Activated naive CD8-positive, alpha-beta T cell treated with anti-CD3 and anti-CD28 coated beads for 36 hours (primary cell): ENCODE data around the gene SEH1L. TPM values are rescaled to one million over a fixed set of nuclear protein-coding genes. Genes with fewer than 3 reads are reported as not detected.
A peak's percentile ranks its signal among the peaks of the same experiment; 100 is the strongest.
"Not testable (repeated sequence)": the region's sequence is repeated elsewhere in the genome, so short reads cannot be mapped to it uniquely, and the experiment has no call there.

Experiments used
- DNase-seq: peaks from one replicate; pipeline ENCODE4 v3.0.0; 2021
- H3K27ac Mint-ChIP-seq: one replicate; pipeline ENCODE4 v1.8.0; 2022; ENCODE audit warnings: mild to moderate bottlenecking, moderate library complexity, mixed read lengths
- H3K27me3 Mint-ChIP-seq: one replicate; pipeline ENCODE4 v1.8.0; 2022; ENCODE audit warnings: mild to moderate bottlenecking, mixed read lengths
- H3K36me3 Mint-ChIP-seq: one replicate; pipeline ENCODE4 v1.8.0; 2021; ENCODE audit warnings: mild to moderate bottlenecking, mixed read lengths
- H3K4me1 Mint-ChIP-seq: one replicate; pipeline ENCODE4 v1.8.0; 2021; ENCODE audit warnings: mixed read lengths
- H3K4me3 Mint-ChIP-seq: one replicate; pipeline ENCODE4 v1.8.0; 2022; ENCODE audit warnings: mild to moderate bottlenecking, moderate library complexity, mixed read lengths
- H3K9me3 Mint-ChIP-seq: one replicate; pipeline ENCODE4 v1.8.0; 2022; ENCODE audit warnings: mixed read lengths
- total RNA-seq, 2 experiments: library from RNA; stranded (reverse); gene quantifications; one replicate each; pipeline ENCODE4 v1.2.3, GENCODE V29; 2021

The SEH1L gene
- 100 to 1,000 TPM; 146 to 155 TPM for total RNA-seq

GRCh38 chr18:12947285-12948049 is at the start of gene SEH1L:
SEH1L (plus strand) TSS chr18:12948011; CDS start chr18:12948122, 111 bp downstream.
- Mint-ChIP-seq H3K27ac (peak within 1 kb of the TSS; percentile 98), H3K27me3 (peaks cover 3% of the 10 kb centered on the region), H3K4me1 (peaks cover 31% of the 10 kb centered on the region), H3K4me3 (peak within 1 kb of the TSS; percentile 96), H3K9me3 (peaks cover 4% of the 10 kb centered on the region), H3K36me3 (peaks cover 37% of the 10 kb centered on the region)
- DNase-seq: peak; percentile 97

DNA sequence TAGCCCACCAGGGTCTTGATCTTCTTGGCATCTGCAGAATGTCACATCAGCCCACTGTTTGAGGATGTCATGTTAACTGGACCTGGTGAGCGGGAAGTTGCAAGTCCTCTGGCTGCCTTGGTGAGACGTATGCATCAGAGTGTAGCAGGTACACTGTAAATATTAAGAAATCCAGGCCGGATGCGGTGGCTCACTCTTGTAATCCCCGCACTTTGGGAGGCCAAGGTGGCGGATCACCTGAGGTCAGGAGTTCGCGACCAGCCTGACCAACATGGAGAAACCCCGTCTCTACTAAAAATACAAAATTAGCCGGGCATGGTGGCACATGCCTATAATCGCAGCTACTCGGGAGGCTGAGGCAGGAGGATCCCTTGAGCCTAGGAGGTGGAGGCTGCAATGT is 46.6 kb upstream of the SEH1L start:
- H3K9me3 Mint-ChIP-seq, H3K4me1 Mint-ChIP-seq, H3K27ac Mint-ChIP-seq: not testable (repeated sequence)

DNA sequence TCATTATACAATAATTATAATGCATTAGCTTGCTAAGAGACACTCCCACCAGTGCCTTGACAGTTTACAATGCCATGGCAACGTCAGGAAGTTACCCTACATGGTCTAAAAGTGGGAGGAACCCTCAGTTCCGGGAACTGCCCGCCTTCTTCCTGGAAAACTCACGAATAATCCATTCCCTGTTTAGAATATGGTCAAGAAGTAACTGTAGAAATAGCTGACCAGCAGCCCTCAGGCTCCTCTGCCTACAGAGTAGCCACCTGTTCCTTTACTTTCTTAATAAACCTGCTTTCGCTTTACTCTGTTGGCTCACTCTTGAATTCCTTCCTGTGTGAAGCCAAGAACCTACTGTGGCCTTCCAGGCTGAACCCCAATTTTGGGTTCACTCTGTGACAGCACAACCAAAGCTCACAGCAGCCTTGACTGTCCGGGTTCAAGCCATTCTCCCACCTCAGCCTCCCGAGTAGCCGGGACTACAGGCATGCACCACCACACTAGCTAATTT is 43.7 kb upstream of the SEH1L start:
- no peaks in the 10 kb centered on the region for H3K36me3 Mint-ChIP-seq
- H3K4me3 Mint-ChIP-seq: no peak overlapping the region
- no peaks in the 10 kb centered on the region for H3K9me3 Mint-ChIP-seq
- DNase-seq: peak; percentile 43
- no peaks in the 10 kb centered on the region for H3K27me3 Mint-ChIP-seq
- peaks cover 4% of the 10 kb centered on the region for H3K4me1 Mint-ChIP-seq
- peak overlapping the region; percentile 71 for H3K27ac Mint-ChIP-seq

More for the DNA sequence above, 46.6 kb upstream of the SEH1L start:
- DNase-seq, H3K36me3 Mint-ChIP-seq, H3K4me3 Mint-ChIP-seq: not testable (repeated sequence)
- peaks cover 17% of the 10 kb centered on the region for H3K27me3 Mint-ChIP-seq

GRCh38 chr18:12906119-12906518 is 41.7 kb upstream of the SEH1L start:
- Mint-ChIP-seq H3K27ac (no peak overlapping the region), H3K4me1 (peaks cover 6% of the 10 kb centered on the region), H3K27me3 (no peaks in the 10 kb centered on the region), H3K9me3 (no peaks in the 10 kb centered on the region), H3K36me3 (no peaks in the 10 kb centered on the region), H3K4me3 (no peak overlapping the region)
- no peak for DNase-seq

- Mint-ChIP-seq H3K27ac (no peak overlapping the region), H3K4me1 (peaks cover 7% of the 10 kb centered on the region), H3K9me3 (no peaks in the 10 kb centered on the region), H3K4me3 (no peak overlapping the region), H3K27me3 (no peaks in the 10 kb centered on the region), H3K36me3 (no peaks in the 10 kb centered on the region)
- DNase-seq: no peak
Observed at GRCh38 chr18:12906773-12907172, 41.0 kb upstream of the SEH1L start.

DNA sequence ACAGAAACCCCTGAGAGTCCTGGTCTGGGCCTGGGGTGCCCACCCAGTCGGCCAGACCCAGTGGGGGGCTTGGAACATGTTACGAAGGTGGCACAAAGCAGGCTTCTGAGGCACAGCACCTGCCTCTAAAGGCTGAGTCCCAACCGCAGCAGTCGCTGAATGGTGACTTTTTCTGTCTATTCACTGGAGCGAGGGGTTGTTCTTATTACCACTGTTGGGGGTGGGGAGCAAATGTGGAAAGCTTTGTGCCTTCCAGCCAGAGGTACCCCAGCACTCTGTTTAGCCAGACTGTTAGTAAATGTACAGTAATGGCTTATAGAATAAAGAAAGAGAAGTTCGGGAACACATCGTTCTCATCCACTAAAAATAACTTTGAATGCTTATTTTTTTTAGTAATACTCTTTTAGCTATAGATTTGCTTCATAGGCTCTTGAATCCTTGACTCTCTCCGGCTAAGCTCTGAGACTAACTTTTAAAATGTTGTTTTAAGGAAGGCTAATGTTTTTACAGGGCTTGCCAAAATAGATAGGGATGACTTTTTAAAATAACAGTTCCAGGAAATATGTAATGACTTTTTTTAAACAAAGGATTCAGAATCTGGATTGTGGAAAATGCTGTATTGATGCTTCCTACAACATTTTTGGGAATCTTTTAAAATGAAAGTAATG is 40.4 kb upstream of the SEH1L start:
- Mint-ChIP-seq H3K27me3 (no peaks in the 10 kb centered on the region), H3K9me3 (no peaks in the 10 kb centered on the region), H3K4me1 (peaks cover 7% of the 10 kb centered on the region), H3K27ac (no peak overlapping the region), H3K36me3 (no peaks in the 10 kb centered on the region), H3K4me3 (no peak overlapping the region)
- no peak for DNase-seq

- peaks cover 10% of the 10 kb centered on the region for H3K36me3 Mint-ChIP-seq
- no peak overlapping the region for H3K27ac Mint-ChIP-seq
- H3K9me3 Mint-ChIP-seq: peaks cover 10% of the 10 kb centered on the region
- peaks cover 7% of the 10 kb centered on the region for H3K4me1 Mint-ChIP-seq
- no peak overlapping the region for H3K4me3 Mint-ChIP-seq
- H3K27me3 Mint-ChIP-seq: no peaks in the 10 kb centered on the region
- DNase-seq: no peak
Observed at GRCh38 chr18:12908706-12909105, 39.1 kb upstream of the SEH1L start.

DNA sequence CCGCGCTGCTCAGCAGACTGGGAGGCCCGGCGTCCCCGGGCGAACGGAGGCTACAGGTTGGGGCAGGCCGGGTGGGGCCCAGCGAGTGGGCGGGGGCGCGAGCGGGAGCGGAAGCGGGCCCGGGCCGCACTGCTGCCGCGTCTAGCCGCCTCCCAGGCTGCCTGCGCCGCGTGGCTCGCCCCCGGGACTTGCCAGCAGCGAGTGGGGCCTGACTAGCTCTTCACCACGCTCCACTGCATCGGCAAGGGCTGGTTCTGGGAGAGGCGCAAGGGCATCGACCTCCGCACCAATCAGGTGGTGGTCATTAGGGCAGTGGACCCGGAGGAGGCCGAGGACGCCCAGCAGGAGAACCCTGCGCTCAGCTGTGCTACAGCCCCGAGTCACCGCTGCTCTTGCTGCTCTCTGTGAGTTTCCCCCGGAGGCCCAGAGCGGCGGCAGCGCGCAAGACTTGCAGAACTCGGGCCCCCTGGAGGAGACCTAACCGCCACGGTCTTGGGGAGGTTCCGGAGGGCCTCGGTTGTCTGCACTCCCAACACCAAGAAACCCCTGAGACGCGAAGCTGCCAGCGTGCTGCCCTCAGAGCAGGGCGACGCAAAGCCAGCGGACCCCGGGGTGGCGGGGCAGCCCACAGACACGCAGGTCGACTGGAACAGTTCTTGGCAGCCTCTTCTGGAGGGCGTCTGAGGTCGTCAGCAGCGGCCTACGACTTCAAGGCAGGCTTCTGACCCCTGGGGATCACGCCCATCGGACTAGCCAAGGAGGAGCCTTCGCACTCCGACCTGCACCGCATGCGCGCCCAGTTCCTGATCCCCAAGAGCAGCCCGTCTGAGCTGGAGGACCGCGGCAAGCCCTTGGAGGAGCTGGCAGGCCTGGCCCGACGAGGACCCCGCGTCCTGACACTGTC is 36.5 kb upstream of the SEH1L start:
- Mint-ChIP-seq H3K4me1 (peaks cover 4% of the 10 kb centered on the region), H3K4me3 (peak overlapping the region; percentile 52), H3K27ac (peak overlapping the region; percentile 42), H3K36me3 (peaks cover 12% of the 10 kb centered on the region), H3K27me3 (no peaks in the 10 kb centered on the region), H3K9me3 (peaks cover 12% of the 10 kb centered on the region)
- peak; percentile 75 for DNase-seq

- Mint-ChIP-seq H3K27me3 (no peaks in the 10 kb centered on the region), H3K36me3 (peaks cover 12% of the 10 kb centered on the region), H3K4me1 (peaks cover 4% of the 10 kb centered on the region), H3K27ac (no peak overlapping the region), H3K9me3 (peaks cover 12% of the 10 kb centered on the region), H3K4me3 (no peak overlapping the region)
- no peak for DNase-seq
Observed at GRCh38 chr18:12911929-12912703, 35.7 kb upstream of the SEH1L start.

DNA sequence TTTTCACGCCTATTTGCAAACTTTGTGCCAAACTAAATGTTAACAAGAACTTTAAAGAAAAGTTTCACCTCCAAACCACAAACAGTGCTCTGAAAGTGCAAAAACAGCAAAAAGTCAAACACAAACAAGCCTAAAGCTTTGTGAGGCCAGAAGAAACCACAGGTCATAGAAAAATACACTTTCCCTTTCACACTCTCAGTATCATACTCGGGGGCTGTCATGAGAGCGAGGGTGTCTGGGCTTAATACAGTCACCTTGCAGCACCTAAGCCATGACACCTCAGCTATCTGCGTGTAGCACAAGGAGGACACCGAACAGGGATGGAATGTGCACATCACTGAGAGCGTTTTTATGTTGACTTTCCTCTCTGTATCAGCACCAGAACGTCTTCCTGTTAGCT is 26.6 kb upstream of the SEH1L start:
- H3K4me3 Mint-ChIP-seq: no peak overlapping the region
- no peaks in the 10 kb centered on the region for H3K9me3 Mint-ChIP-seq
- no peak overlapping the region for H3K27ac Mint-ChIP-seq
- DNase-seq: peak; percentile 37
- H3K36me3 Mint-ChIP-seq: no peaks in the 10 kb centered on the region
- no peaks in the 10 kb centered on the region for H3K27me3 Mint-ChIP-seq
- H3K4me1 Mint-ChIP-seq: peaks cover 6% of the 10 kb centered on the region

GRCh38 chr18:12922266-12922665 is 25.5 kb upstream of the SEH1L start:
- Mint-ChIP-seq H3K27ac (no peak overlapping the region), H3K4me1 (peaks cover 6% of the 10 kb centered on the region), H3K9me3 (no peaks in the 10 kb centered on the region), H3K36me3 (no peaks in the 10 kb centered on the region), H3K4me3 (no peak overlapping the region), H3K27me3 (no peaks in the 10 kb centered on the region)
- DNase-seq: no peak

DNA sequence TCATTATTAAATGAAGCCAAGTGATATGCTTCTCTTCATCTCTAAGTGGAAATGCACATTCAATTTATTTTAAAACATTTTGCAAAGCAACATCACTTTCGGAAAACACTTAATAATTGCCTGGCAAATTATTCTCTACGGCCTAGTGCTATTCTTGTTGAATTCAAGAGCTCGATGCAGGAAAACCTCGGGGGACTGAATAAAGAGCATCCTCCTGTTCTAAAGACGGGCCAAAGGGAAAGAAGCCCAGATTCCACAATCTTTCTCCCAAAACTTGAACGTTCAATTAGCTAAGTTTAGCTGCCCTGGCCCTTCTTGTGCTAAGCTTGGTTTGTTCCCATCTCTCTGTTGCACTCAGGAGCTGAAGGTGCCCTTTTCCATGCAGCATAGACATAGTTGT is 23.2 kb upstream of the SEH1L start:
- no peak for DNase-seq
- no peak overlapping the region for H3K27ac Mint-ChIP-seq
- H3K36me3 Mint-ChIP-seq: no peaks in the 10 kb centered on the region
- H3K4me1 Mint-ChIP-seq: peaks cover 6% of the 10 kb centered on the region
- no peak overlapping the region for H3K4me3 Mint-ChIP-seq
- H3K9me3 Mint-ChIP-seq: no peaks in the 10 kb centered on the region
- no peaks in the 10 kb centered on the region for H3K27me3 Mint-ChIP-seq

DNA sequence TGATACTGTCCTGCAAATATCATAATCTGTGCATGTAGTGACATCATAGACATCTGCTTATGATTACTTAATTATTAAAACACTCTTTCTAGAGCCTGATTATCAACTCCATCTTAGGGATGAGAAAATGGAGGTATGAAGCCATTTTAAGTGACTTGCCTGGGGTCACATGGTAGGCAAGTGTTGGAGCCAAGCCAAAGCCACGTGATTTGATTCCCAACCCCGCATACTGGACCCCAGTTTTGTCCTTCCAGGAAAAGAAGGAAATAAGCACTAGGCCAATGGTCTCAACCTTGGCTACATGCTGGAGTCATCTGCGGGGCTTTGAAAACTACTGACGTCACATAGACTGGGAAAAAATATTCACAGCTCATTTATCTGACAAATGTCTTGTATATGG is 19.6 kb upstream of the SEH1L start:
- Mint-ChIP-seq H3K4me1 (no peaks in the 10 kb centered on the region), H3K27me3 (no peaks in the 10 kb centered on the region), H3K4me3 (no peak overlapping the region), H3K9me3 (no peaks in the 10 kb centered on the region), H3K36me3 (no peaks in the 10 kb centered on the region), H3K27ac (no peak overlapping the region)
- no peak for DNase-seq

- no peak for DNase-seq
- H3K36me3 Mint-ChIP-seq: no peaks in the 10 kb centered on the region
- H3K4me3 Mint-ChIP-seq: no peak overlapping the region
- H3K27ac Mint-ChIP-seq: no peak overlapping the region
- H3K9me3 Mint-ChIP-seq: no peaks in the 10 kb centered on the region
- H3K4me1 Mint-ChIP-seq: no peaks in the 10 kb centered on the region
- no peaks in the 10 kb centered on the region for H3K27me3 Mint-ChIP-seq
Observed at GRCh38 chr18:12928641-12929040, 19.2 kb upstream of the SEH1L start.
